ENCODE results near the gene ZSCAN4. TPM values are rescaled to one million over a fixed set of nuclear protein-coding genes. Genes with fewer than 3 reads are reported as not detected.

Gene ZSCAN4
- total RNA-seq, 1 experiment from 2014 or later = not detected

DNA sequence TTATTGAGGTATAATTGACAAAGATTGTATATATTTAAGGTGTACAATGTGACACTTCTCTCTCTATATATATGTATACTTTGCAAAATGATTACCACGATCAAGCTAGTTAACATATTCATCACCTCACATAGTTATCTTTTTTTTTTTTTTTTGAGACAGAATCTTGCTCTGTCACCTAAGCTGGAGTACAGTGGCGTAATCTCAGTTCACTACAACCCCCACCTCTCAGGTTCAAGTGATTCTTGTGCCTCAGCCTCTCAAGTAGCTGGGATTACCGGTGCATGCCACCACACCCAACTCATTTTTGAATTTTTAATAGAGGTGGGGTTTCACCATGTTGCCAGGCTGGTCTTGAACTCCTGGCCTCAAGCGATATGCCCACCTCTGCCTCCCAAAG lies 3.7 kb downstream of the ZSCAN4 start:
- no peaks in the 10 kb centered on the region for H3K27me3 ChIP-seq (replicated peaks; ENCODE audit: control insufficient read depth, insufficient read depth, low read length)
- Mint-ChIP-seq H3K4me3 (ENCODE audit: unreplicated experiment) (no peak overlapping the region), H3K27ac (ENCODE audit: unreplicated experiment) (no peak overlapping the region), H3K36me3 (ENCODE audit: insufficient read depth, unreplicated experiment) (no peaks in the 10 kb centered on the region), H3K9me3 (ENCODE audit: unreplicated experiment) (no peaks in the 10 kb centered on the region), H3K4me1 (ENCODE audit: low read depth, unreplicated experiment) (no peaks in the 10 kb centered on the region), H3K27me3 (ENCODE audit: insufficient read depth, unreplicated experiment) (peaks cover 5% of the 10 kb centered on the region)
- no peaks in the 10 kb centered on the region for H3K4me1 ChIP-seq
- DNase-seq = no peak
- intact Hi-C loops (cut with micrococcal nuclease; ENCODE audit: unreplicated experiment) = no loop called here
- POLR2A ChIA-PET = no interaction called here
- H3K9me3 ChIP-seq = no peaks in the 10 kb centered on the region
- CTCF ChIA-PET = no interaction called here
- TF ChIP-seq CTCF (IDR thresholded peaks at IDR 0.05; ENCODE audit: insufficient read depth in 1 of 2, low read depth in 1 of 2, low read length in 1 of 2, severe bottlenecking in 1 of 2, unreplicated experiment in 1 of 2) = no peak
- no peaks in the 10 kb centered on the region for H3K36me3 ChIP-seq (ENCODE audit: control insufficient read depth, insufficient read depth, low read length)
- no TSS peak for BruUV-seq (replicated peaks)
- no peak overlapping the region for H3K4me3 ChIP-seq (ENCODE audit: low read depth, low read length)

DNA sequence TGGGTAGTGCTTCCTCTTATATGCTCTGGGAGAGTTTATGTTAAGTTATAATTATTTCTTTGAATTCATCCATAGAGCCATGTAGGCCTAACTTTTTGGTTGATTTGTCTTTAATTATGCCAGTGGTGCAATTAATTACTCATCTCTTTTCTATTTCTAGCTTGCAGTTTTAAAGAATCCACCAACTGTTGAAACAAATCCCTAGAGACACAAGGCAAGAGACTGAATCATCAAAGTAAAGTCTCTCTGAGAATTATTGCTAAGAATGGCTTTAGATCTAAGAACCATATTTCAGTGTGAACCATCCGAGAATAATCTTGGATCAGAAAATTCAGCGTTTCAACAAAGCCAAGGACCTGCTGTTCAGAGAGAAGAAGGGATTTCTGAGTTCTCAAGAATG lies 7.1 kb downstream of the ZSCAN4 start:
- CTCF ChIA-PET = no interaction called here
- POLR2A ChIA-PET = no interaction called here
- H3K4me1 ChIP-seq = no peaks in the 10 kb centered on the region
- H3K4me1 Mint-ChIP-seq (ENCODE audit: low read depth, unreplicated experiment) = no peaks in the 10 kb centered on the region
- H3K9me3 Mint-ChIP-seq (ENCODE audit: unreplicated experiment) = no peaks in the 10 kb centered on the region
- no peak overlapping the region for H3K4me3 ChIP-seq (ENCODE audit: low read depth, low read length)
- H3K4me3 Mint-ChIP-seq (ENCODE audit: unreplicated experiment) = no peak overlapping the region
- H3K27ac Mint-ChIP-seq (ENCODE audit: unreplicated experiment) = no peak overlapping the region
- no peak for TF ChIP-seq CTCF (IDR thresholded peaks at IDR 0.05; ENCODE audit: insufficient read depth in 1 of 2, low read depth in 1 of 2, low read length in 1 of 2, severe bottlenecking in 1 of 2, unreplicated experiment in 1 of 2)
- BruUV-seq (replicated peaks) = no TSS peak
- no peak for DNase-seq
- H3K9me3 ChIP-seq = peaks cover 4% of the 10 kb centered on the region
- intact Hi-C loops (cut with micrococcal nuclease; ENCODE audit: unreplicated experiment) = no loop called here
- peaks cover 5% of the 10 kb centered on the region for H3K27me3 Mint-ChIP-seq (ENCODE audit: insufficient read depth, unreplicated experiment)
- H3K27me3 ChIP-seq (replicated peaks; ENCODE audit: control insufficient read depth, insufficient read depth, low read length) = no peaks in the 10 kb centered on the region
- no peaks in the 10 kb centered on the region for H3K36me3 ChIP-seq (ENCODE audit: control insufficient read depth, insufficient read depth, low read length)
- no peaks in the 10 kb centered on the region for H3K36me3 Mint-ChIP-seq (ENCODE audit: insufficient read depth, unreplicated experiment)

DNA sequence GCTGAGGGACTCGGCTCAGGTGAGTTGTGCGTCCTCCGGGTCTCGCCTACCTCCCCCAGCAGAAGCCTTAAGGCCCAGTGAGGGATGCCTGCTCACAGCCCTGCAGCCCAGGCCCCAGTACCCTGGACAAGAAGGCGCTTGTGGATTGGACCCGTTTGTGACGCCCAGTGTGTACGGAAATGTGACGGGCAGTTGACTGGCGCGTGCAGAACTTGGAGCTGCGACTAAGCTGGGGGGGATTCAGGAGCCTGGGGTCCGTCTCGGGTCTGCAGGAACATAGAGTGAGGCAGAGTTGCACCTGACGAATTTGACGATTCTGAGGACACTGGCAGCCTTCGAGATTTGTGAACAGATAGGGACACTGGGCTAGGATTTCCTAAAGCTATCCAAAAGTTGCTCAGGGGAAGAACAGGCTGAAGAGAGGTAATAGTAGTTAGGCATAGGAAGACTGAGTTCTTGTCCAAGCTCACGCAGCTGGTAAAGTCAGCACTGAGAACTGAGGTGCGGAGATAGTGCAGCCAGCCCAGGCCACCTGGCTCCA lies 13.6 kb downstream of the ZSCAN4 start:
- CTCF ChIA-PET = interaction anchor here (0.8 to 1.8 kb wide), 4 partner anchors 15 to 50 kb away, joined by 3 to 6 read pairs (median 4); partner anchors contain the start of gene ZNF211
- intact Hi-C loops (cut with micrococcal nuclease; ENCODE audit: unreplicated experiment) = no loop called here
- H3K9me3 ChIP-seq = peaks cover 28% of the 10 kb centered on the region
- no peak for DNase-seq
- POLR2A ChIA-PET = interaction anchor here (0.5 to 1.6 kb wide), 9 partner anchors 11 to 248 kb away, joined by 3 to 11 read pairs (median 5); partner anchors contain the start of genes ZNF211, ZNF419 and ZNF587
- H3K27me3 Mint-ChIP-seq (ENCODE audit: insufficient read depth, unreplicated experiment) = no peaks in the 10 kb centered on the region
- peaks cover 21% of the 10 kb centered on the region for H3K4me1 Mint-ChIP-seq (ENCODE audit: low read depth, unreplicated experiment)
- no peaks in the 10 kb centered on the region for H3K27me3 ChIP-seq (replicated peaks; ENCODE audit: control insufficient read depth, insufficient read depth, low read length)
- H3K4me1 ChIP-seq = peaks cover 6% of the 10 kb centered on the region; the same call in 1 of the 2 replicates
- H3K4me3 ChIP-seq (ENCODE audit: low read depth, low read length) = peak overlapping the region; percentile 98
- H3K27ac Mint-ChIP-seq (ENCODE audit: unreplicated experiment) = peak overlapping the region; percentile 88
- TSS peak; percentile 49 for BruUV-seq (replicated peaks)
- TF ChIP-seq CTCF (IDR thresholded peaks at IDR 0.05; ENCODE audit: insufficient read depth in 1 of 2, low read depth in 1 of 2, low read length in 1 of 2, severe bottlenecking in 1 of 2, unreplicated experiment in 1 of 2) = no peak
- H3K36me3 Mint-ChIP-seq (ENCODE audit: insufficient read depth, unreplicated experiment) = peaks cover 61% of the 10 kb centered on the region
- peaks cover 43% of the 10 kb centered on the region for H3K9me3 Mint-ChIP-seq (ENCODE audit: unreplicated experiment)
- peak overlapping the region; percentile 86 for H3K4me3 Mint-ChIP-seq (ENCODE audit: unreplicated experiment)
- peaks cover 25% of the 10 kb centered on the region for H3K36me3 ChIP-seq (ENCODE audit: control insufficient read depth, insufficient read depth, low read length)
